ENCODE results near the gene FBN1.

- no peak for TF ChIP-seq POLR2A (IDR thresholded peaks at IDR 0.05; ENCODE audit: low read length)
- no peak for TF ChIP-seq GATA1 (IDR thresholded peaks at IDR 0.05; ENCODE audit: low read depth, low read length)
Measured at GRCh38 chr15:48385031-48385830, 260.3 kb downstream of the FBN1 start.
